ENCODE measurements around the gene TTBK1.

- TF ChIP-seq EZH2 (IDR thresholded peaks at IDR 0.05; ENCODE audit: borderline replicate concordance, low read depth, low read length, poor library complexity, severe bottlenecking) (no peak), CTCF (conservative IDR thresholded peaks at IDR 0.05; ENCODE audit: low read depth, low read length) (0 out of 2 replicates have a peak, but pooled peaks have one; percentile 15)
Observed at GRCh38 chr6:43211955-43212354, 31.3 kb upstream of the TTBK1 start.

Data from A673 (cell line).